ENCODE data around the gene GAB3. TPM values are rescaled to one million over a fixed set of nuclear protein-coding genes. Genes with fewer than 3 reads are reported as not detected.
"Not testable (repeated sequence)": the region's sequence is repeated elsewhere in the genome, so short reads cannot be mapped to it uniquely, and the experiment has no call there.

The GAB3 gene
- total and polyA plus RNA-seq, 2 of the 4 experiments (the other 2 are of a cell fraction) = 2.2 to 3.7 TPM

GRCh38 chrX:154690438-154690837, 60.4 kb downstream of the GAB3 start:
- H4K91ac ChIP-seq (ENCODE audit: insufficient read depth, low read depth, low read length); H3K79me1 ChIP-seq (ENCODE audit: low read depth in 1 of 2, low read length in 2 of 2); DNase-seq; dilution Hi-C loops (cut with HindIII; ENCODE audit: low sequenced_read_pairs, unreplicated experiment); H3K23ac ChIP-seq (ENCODE audit: low read depth, low read length); H2BK5ac ChIP-seq (ENCODE audit: low read depth, low read length, poor library complexity, severe bottlenecking); H3K9me3 ChIP-seq (ENCODE audit: control insufficient read depth, insufficient read depth, low read length); H2BK120ac ChIP-seq (ENCODE audit: low read depth, low read length); CTCF ChIA-PET; in situ Hi-C loops (cut with MboI; ENCODE audit: low sequenced_read_pairs); H3K4ac ChIP-seq (ENCODE audit: low read depth, low read length); H3K9ac ChIP-seq (ENCODE audit: low read depth, low read length); H2AFZ ChIP-seq (replicated peaks; ENCODE audit: low read length, poor library complexity); H3K18ac ChIP-seq (ENCODE audit: low read depth, low read length); H3K4me1 ChIP-seq (ENCODE audit: control insufficient read depth, insufficient read depth, low read length); POLR2A ChIA-PET (ENCODE audit: unreplicated experiment); H2BK20ac ChIP-seq (ENCODE audit: low read depth, low read length); H4K5ac ChIP-seq (ENCODE audit: low read depth, low read length); H4K20me1 ChIP-seq (ENCODE audit: insufficient read depth, low read length); H3K4me2 ChIP-seq (ENCODE audit: low read depth, low read length); H3K14ac ChIP-seq (replicated peaks; ENCODE audit: low read depth, low read length); BruUV-seq (replicated peaks); ATAC-seq (ENCODE audit: low read depth); H2AK9ac ChIP-seq (replicated peaks; ENCODE audit: low read depth, low read length, poor library complexity); H2BK15ac ChIP-seq (ENCODE audit: low read depth, low read length); H3K36me3 ChIP-seq (ENCODE audit: control insufficient read depth, insufficient read depth, low read length); H2AK5ac ChIP-seq (ENCODE audit: low read depth, low read length); intact Hi-C loops (cut with micrococcal nuclease); H3K27ac ChIP-seq (ENCODE audit: insufficient read depth, low read length); H3K56ac ChIP-seq (ENCODE audit: extremely low read depth, insufficient read depth, low read length); H3K27me3 ChIP-seq (ENCODE audit: control insufficient read depth, insufficient read depth, low read length); H4K8ac ChIP-seq (ENCODE audit: low read depth in 2 of 2, low read length in 2 of 2); H3K9me1 ChIP-seq (ENCODE audit: insufficient read depth, low read length); H3K4me3 ChIP-seq (ENCODE audit: insufficient read depth, low read depth, low read length): not testable (repeated sequence)
- no CpG with 5 or more reads among the region's 2 CpGs for WGBS, 2 experiments (ENCODE audit: extremely low coverage in 2 of 2, insufficient read length in 1 of 2)

GRCh38 chrX:154672084-154672483, 78.8 kb downstream of the GAB3 start:
- H3K4me3 ChIP-seq (ENCODE audit: insufficient read depth, low read depth, low read length); H3K23ac ChIP-seq (ENCODE audit: low read depth, low read length); H2BK5ac ChIP-seq (ENCODE audit: low read depth, low read length, poor library complexity, severe bottlenecking); H3K27ac ChIP-seq (ENCODE audit: insufficient read depth, low read length); H2BK15ac ChIP-seq (ENCODE audit: low read depth, low read length); H4K91ac ChIP-seq (ENCODE audit: insufficient read depth, low read depth, low read length); H3K27me3 ChIP-seq (ENCODE audit: control insufficient read depth, insufficient read depth, low read length); H2BK20ac ChIP-seq (ENCODE audit: low read depth, low read length); H4K20me1 ChIP-seq (ENCODE audit: insufficient read depth, low read length); H2AK9ac ChIP-seq (replicated peaks; ENCODE audit: low read depth, low read length, poor library complexity); H3K18ac ChIP-seq (ENCODE audit: low read depth, low read length); intact Hi-C loops (cut with micrococcal nuclease); ATAC-seq (ENCODE audit: low read depth); H3K4me2 ChIP-seq (ENCODE audit: low read depth, low read length); H3K4me1 ChIP-seq (ENCODE audit: control insufficient read depth, insufficient read depth, low read length); H2AK5ac ChIP-seq (ENCODE audit: low read depth, low read length); DNase-seq; H4K8ac ChIP-seq (ENCODE audit: low read depth in 2 of 2, low read length in 2 of 2); H3K4ac ChIP-seq (ENCODE audit: low read depth, low read length); in situ Hi-C loops (cut with MboI; ENCODE audit: low sequenced_read_pairs); H3K79me1 ChIP-seq (ENCODE audit: low read depth in 1 of 2, low read length in 2 of 2); H2BK120ac ChIP-seq (ENCODE audit: low read depth, low read length); H4K5ac ChIP-seq (ENCODE audit: low read depth, low read length); H2AFZ ChIP-seq (replicated peaks; ENCODE audit: low read length, poor library complexity); H3K9me1 ChIP-seq (ENCODE audit: insufficient read depth, low read length); H3K9me3 ChIP-seq (ENCODE audit: control insufficient read depth, insufficient read depth, low read length); dilution Hi-C loops (cut with HindIII; ENCODE audit: low sequenced_read_pairs, unreplicated experiment); H3K9ac ChIP-seq (ENCODE audit: low read depth, low read length); H3K36me3 ChIP-seq (ENCODE audit: control insufficient read depth, insufficient read depth, low read length); H3K56ac ChIP-seq (ENCODE audit: extremely low read depth, insufficient read depth, low read length); H3K14ac ChIP-seq (replicated peaks; ENCODE audit: low read depth, low read length); BruUV-seq (replicated peaks); POLR2A ChIA-PET (ENCODE audit: unreplicated experiment): not testable (repeated sequence)
- CTCF ChIA-PET = interaction anchor here (0.6 kb wide), 2 partner anchors 15 to 24 kb away, joined by 3 to 6 read pairs; no protein-coding TSS in a partner anchor
